Measurements from ENCODE around the gene C22orf15.

C22orf15 gene

GRCh38 chr22:23784215-23784732 lies 21.5 kb downstream of the C22orf15 start:
- Histone ChIP-seq H2AK5ac (ENCODE audit: low read length) (no peak overlapping the region), H3K27me3 (ENCODE audit: insufficient read depth, low read length) (no peaks in the 10 kb centered on the region), H3K18ac (ENCODE audit: low read length) (no peak overlapping the region), H3K4ac (ENCODE audit: low read depth, low read length) (no peak overlapping the region), H3K36me3 (ENCODE audit: control insufficient read depth in 1 of 2, insufficient read depth in 2 of 2, low read length in 2 of 2) (peaks cover 0 to 3% of the 10 kb centered on the region in 2 experiments), H2BK5ac (ENCODE audit: low read depth, low read length, poor library complexity) (no peak overlapping the region), H3K4me2 (ENCODE audit: low read length) (no peak overlapping the region), H4K91ac (ENCODE audit: low read depth, low read length) (no peak overlapping the region), H2BK120ac (ENCODE audit: insufficient read depth, low read length, poor library complexity) (no peak overlapping the region), H4K12ac (ENCODE audit: low read depth, low read length) (no peak overlapping the region), H2BK12ac (ENCODE audit: low read length) (no peak overlapping the region), H2AFZ (ENCODE audit: insufficient read depth, low read length, poor library complexity) (no peak overlapping the region), H3K14ac (ENCODE audit: low read length) (no peak overlapping the region), H3K79me1 (ENCODE audit: low read length) (peaks cover 12% of the 10 kb centered on the region), H3K23ac (ENCODE audit: low read length) (no peak overlapping the region), H3K27ac (ENCODE audit: low read depth, low read length) (no peak overlapping the region), H3K9ac (ENCODE audit: low read length) (no peak overlapping the region), H3K4me3 (ENCODE audit: low read depth, low read length) (no peak overlapping the region), H3K4me1 (ENCODE audit: control insufficient read depth in 1 of 2, insufficient read depth in 2 of 2, low read length in 2 of 2) (peaks cover 9 to 11% of the 10 kb centered on the region in 2 experiments), H3K9me3 (ENCODE audit: insufficient read depth, low read depth, low read length) (no peaks in the 10 kb centered on the region), H3K79me2 (ENCODE audit: control insufficient read depth, insufficient read depth, low read length, poor library complexity) (peaks cover 11% of the 10 kb centered on the region), H4K8ac (ENCODE audit: low read depth, low read length) (no peak overlapping the region)
- WGBS (ENCODE audit: extremely low coverage, insufficient coverage, insufficient read length) = no CpG with 5 or more reads among the region's 8 CpGs
- DNase-seq = no peak

- H4K12ac ChIP-seq (ENCODE audit: low read depth, low read length) = peak overlapping the region; percentile 91
- H2BK120ac ChIP-seq (ENCODE audit: insufficient read depth, low read length, poor library complexity) = peak overlapping the region; percentile 81
- H3K79me1 ChIP-seq (ENCODE audit: low read length) = peaks cover 12% of the 10 kb centered on the region
- H4K8ac ChIP-seq (ENCODE audit: low read depth, low read length) = peak overlapping the region; percentile 98
- no peak overlapping the region for H3K4me3 ChIP-seq (ENCODE audit: low read depth, low read length)
- H3K4ac ChIP-seq (ENCODE audit: low read depth, low read length) = peak overlapping the region; percentile 89
- peak overlapping the region; percentile 87 for H3K14ac ChIP-seq (ENCODE audit: low read length)
- no peak overlapping the region for H3K23ac ChIP-seq (ENCODE audit: low read length)
- peak overlapping the region; percentile 53 for H3K4me2 ChIP-seq (ENCODE audit: low read length)
- H3K9ac ChIP-seq (ENCODE audit: low read length) = peak overlapping the region; percentile 6
- peak overlapping the region; percentile 39 for H3K27ac ChIP-seq (ENCODE audit: low read depth, low read length)
- H3K9me3 ChIP-seq (ENCODE audit: insufficient read depth, low read depth, low read length) = no peaks in the 10 kb centered on the region
- H4K91ac ChIP-seq (ENCODE audit: low read depth, low read length) = peak overlapping the region; percentile 100
- no peaks in the 10 kb centered on the region for H3K27me3 ChIP-seq (ENCODE audit: insufficient read depth, low read length)
- peak overlapping the region; percentile 68 for H2BK5ac ChIP-seq (ENCODE audit: low read depth, low read length, poor library complexity)
- H3K18ac ChIP-seq (ENCODE audit: low read length) = peak overlapping the region; percentile 81
- WGBS (ENCODE audit: extremely low coverage, insufficient coverage, insufficient read length) = no CpG with 5 or more reads among the region's 9 CpGs
- peak overlapping the region; percentile 42 for H2BK12ac ChIP-seq (ENCODE audit: low read length)
- H2AFZ ChIP-seq (ENCODE audit: insufficient read depth, low read length, poor library complexity) = peak overlapping the region; percentile 98
- peaks cover 8 to 10% of the 10 kb centered on the region in 2 experiments for H3K4me1 ChIP-seq (ENCODE audit: control insufficient read depth in 1 of 2, insufficient read depth in 2 of 2, low read length in 2 of 2)
- peaks cover 11% of the 10 kb centered on the region for H3K79me2 ChIP-seq (ENCODE audit: control insufficient read depth, insufficient read depth, low read length, poor library complexity)
- H3K36me3 ChIP-seq (ENCODE audit: control insufficient read depth in 1 of 2, insufficient read depth in 2 of 2, low read length in 2 of 2) = peaks cover under 1 to 3% of the 10 kb centered on the region in 2 experiments
- peak overlapping the region; percentile 59 for H2AK5ac ChIP-seq (ENCODE audit: low read length)
- peak in 1 of 2 donors; percentile 27 for DNase-seq
Measured at GRCh38 chr22:23786261-23786710, 23.5 kb downstream of the C22orf15 start.

DNA sequence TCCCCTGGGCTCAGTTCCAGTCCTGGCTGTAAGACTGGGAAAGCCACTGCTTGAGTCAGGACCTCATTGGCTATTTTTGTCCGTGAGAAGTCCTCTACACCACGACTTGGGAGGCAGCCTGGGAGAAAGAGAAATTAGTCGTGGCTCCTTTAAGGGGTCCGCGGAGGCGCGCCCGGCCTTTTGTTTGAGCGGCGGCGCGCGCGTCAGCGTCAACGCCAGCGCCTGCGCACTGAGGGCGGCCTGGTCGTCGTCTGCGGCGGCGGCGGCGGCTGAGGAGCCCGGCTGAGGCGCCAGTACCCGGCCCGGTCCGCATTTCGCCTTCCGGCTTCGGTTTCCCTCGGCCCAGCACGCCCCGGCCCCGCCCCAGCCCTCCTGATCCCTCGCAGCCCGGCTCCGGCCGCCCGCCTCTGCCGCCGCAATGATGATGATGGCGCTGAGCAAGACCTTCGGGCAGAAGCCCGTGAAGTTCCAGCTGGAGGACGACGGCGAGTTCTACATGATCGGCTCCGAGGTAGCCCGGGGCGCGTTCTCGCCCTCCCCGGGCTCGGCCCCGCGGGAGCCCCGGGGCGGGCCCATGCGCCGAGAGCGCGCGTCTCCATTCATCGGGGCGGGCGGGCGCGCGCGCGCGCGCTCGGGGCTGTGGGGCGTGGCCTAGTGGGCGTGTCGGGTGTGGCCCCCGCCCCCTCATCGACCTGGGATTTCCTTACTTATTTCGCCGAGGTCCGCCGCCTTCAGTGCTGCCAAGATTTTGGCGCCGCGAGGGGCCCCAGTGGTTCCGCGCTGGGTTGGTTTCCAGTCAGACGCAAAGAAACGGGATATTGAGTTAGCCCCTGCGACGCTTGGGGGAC lies 24.2 kb downstream of the C22orf15 start, which contains the start of gene SMARCB1:
SMARCB1 (plus strand) TSS at position 215 of the 848 bp plus-strand sequence; CDS start at position 419, 204 bp downstream.
- H3K4ac ChIP-seq (ENCODE audit: low read depth, low read length) = peak within 1 kb of the TSS; percentile 99
- no peak within 1 kb of the TSS for H3K23ac ChIP-seq (ENCODE audit: low read length)
- peak; percentile 85 to 96 for DNase-seq
- H2BK12ac ChIP-seq (ENCODE audit: low read length) = peak within 1 kb of the TSS; percentile 42
- peaks cover 11% of the 10 kb centered on the region for H3K79me2 ChIP-seq (ENCODE audit: control insufficient read depth, insufficient read depth, low read length, poor library complexity)
- peak within 1 kb of the TSS; percentile 99 for H3K27ac ChIP-seq (ENCODE audit: low read depth, low read length)
- no CpG with 5 or more reads among the region's 97 CpGs for WGBS (ENCODE audit: extremely low coverage, insufficient coverage, insufficient read length)
- H3K4me3 ChIP-seq (ENCODE audit: low read depth, low read length) = peak within 1 kb of the TSS; percentile 95
- peak within 1 kb of the TSS; percentile 96 for H3K4me2 ChIP-seq (ENCODE audit: low read length)
- peak within 1 kb of the TSS; percentile 100 for H2BK120ac ChIP-seq (ENCODE audit: insufficient read depth, low read length, poor library complexity)
- H4K91ac ChIP-seq (ENCODE audit: low read depth, low read length) = peak within 1 kb of the TSS; percentile 100
- H3K14ac ChIP-seq (ENCODE audit: low read length) = peak within 1 kb of the TSS; percentile 100
- peak within 1 kb of the TSS; percentile 98 for H2AFZ ChIP-seq (ENCODE audit: insufficient read depth, low read length, poor library complexity)
- peak within 1 kb of the TSS; percentile 98 for H2AK5ac ChIP-seq (ENCODE audit: low read length)
- H3K18ac ChIP-seq (ENCODE audit: low read length) = peak within 1 kb of the TSS; percentile 100
- H3K4me1 ChIP-seq (ENCODE audit: control insufficient read depth in 1 of 2, insufficient read depth in 2 of 2, low read length in 2 of 2) = peaks cover 5% of the 10 kb centered on the region in 2 experiments
- H3K9ac ChIP-seq (ENCODE audit: low read length) = peak within 1 kb of the TSS; percentile 100
- H3K36me3 ChIP-seq (ENCODE audit: control insufficient read depth in 1 of 2, insufficient read depth in 2 of 2, low read length in 2 of 2) = peaks cover 7 to 8% of the 10 kb centered on the region in 2 experiments
- H3K27me3 ChIP-seq (ENCODE audit: insufficient read depth, low read length) = no peaks in the 10 kb centered on the region
- peaks cover 12% of the 10 kb centered on the region for H3K79me1 ChIP-seq (ENCODE audit: low read length)
- peak within 1 kb of the TSS; percentile 100 for H4K8ac ChIP-seq (ENCODE audit: low read depth, low read length)
- H3K9me3 ChIP-seq (ENCODE audit: insufficient read depth, low read depth, low read length) = no peaks in the 10 kb centered on the region
- peak within 1 kb of the TSS; percentile 99 for H2BK5ac ChIP-seq (ENCODE audit: low read depth, low read length, poor library complexity)
- H4K12ac ChIP-seq (ENCODE audit: low read depth, low read length) = peak within 1 kb of the TSS; percentile 100

DNA sequence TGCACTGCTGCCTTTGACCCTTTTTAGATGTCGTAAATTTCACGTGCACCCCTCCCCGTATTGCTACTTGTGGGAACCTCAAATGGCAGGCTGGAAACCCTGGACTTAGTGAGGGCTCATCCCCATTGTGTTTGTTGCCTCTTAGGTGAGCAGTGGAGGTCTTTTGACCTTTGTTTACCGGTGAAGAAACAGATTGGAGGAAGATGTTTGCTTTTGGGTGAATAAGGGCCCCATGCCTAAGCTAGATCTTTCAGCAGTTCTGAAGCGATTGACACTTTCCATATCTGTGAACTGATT lies 24.8 kb downstream of the C22orf15 start:
- no peaks in the 10 kb centered on the region for H3K27me3 ChIP-seq (ENCODE audit: insufficient read depth, low read length)
- H3K9me3 ChIP-seq (ENCODE audit: insufficient read depth, low read depth, low read length) = no peaks in the 10 kb centered on the region
- no peak overlapping the region for H2AK5ac ChIP-seq (ENCODE audit: low read length)
- no peak overlapping the region for H4K8ac ChIP-seq (ENCODE audit: low read depth, low read length)
- H2AFZ ChIP-seq (ENCODE audit: insufficient read depth, low read length, poor library complexity) = no peak overlapping the region
- H3K9ac ChIP-seq (ENCODE audit: low read length) = peak overlapping the region; percentile 96
- peak overlapping the region; percentile 83 for H3K4me3 ChIP-seq (ENCODE audit: low read depth, low read length)
- H3K79me1 ChIP-seq (ENCODE audit: low read length) = peaks cover 12% of the 10 kb centered on the region
- H3K18ac ChIP-seq (ENCODE audit: low read length) = no peak overlapping the region
- H3K23ac ChIP-seq (ENCODE audit: low read length) = no peak overlapping the region
- no peak overlapping the region for H4K12ac ChIP-seq (ENCODE audit: low read depth, low read length)
- WGBS (ENCODE audit: extremely low coverage, insufficient coverage, insufficient read length) = no CpG with 5 or more reads among the region's 5 CpGs
- H3K14ac ChIP-seq (ENCODE audit: low read length) = peak overlapping the region; percentile 17
- H3K36me3 ChIP-seq (ENCODE audit: control insufficient read depth in 1 of 2, insufficient read depth in 2 of 2, low read length in 2 of 2) = peaks cover 12 to 14% of the 10 kb centered on the region in 2 experiments
- peak overlapping the region; percentile 96 for H3K4me2 ChIP-seq (ENCODE audit: low read length)
- peak in 1 of 2 donors; percentile 21 for DNase-seq
- peak overlapping the region; percentile 21 for H3K27ac ChIP-seq (ENCODE audit: low read depth, low read length)
- H2BK120ac ChIP-seq (ENCODE audit: insufficient read depth, low read length, poor library complexity) = no peak overlapping the region
- H2BK5ac ChIP-seq (ENCODE audit: low read depth, low read length, poor library complexity) = no peak overlapping the region
- peak overlapping the region; percentile 84 for H3K4ac ChIP-seq (ENCODE audit: low read depth, low read length)
- H2BK12ac ChIP-seq (ENCODE audit: low read length) = no peak overlapping the region
- peaks cover 5% of the 10 kb centered on the region in 2 experiments for H3K4me1 ChIP-seq (ENCODE audit: control insufficient read depth in 1 of 2, insufficient read depth in 2 of 2, low read length in 2 of 2)
- peaks cover 11% of the 10 kb centered on the region for H3K79me2 ChIP-seq (ENCODE audit: control insufficient read depth, insufficient read depth, low read length, poor library complexity)
- peak overlapping the region; percentile 25 for H4K91ac ChIP-seq (ENCODE audit: low read depth, low read length)

Data from trophoblast cell (in vitro differentiated cells and primary cell).